ENCODE results near the gene DIAPH3.

DIAPH3 gene

DNA sequence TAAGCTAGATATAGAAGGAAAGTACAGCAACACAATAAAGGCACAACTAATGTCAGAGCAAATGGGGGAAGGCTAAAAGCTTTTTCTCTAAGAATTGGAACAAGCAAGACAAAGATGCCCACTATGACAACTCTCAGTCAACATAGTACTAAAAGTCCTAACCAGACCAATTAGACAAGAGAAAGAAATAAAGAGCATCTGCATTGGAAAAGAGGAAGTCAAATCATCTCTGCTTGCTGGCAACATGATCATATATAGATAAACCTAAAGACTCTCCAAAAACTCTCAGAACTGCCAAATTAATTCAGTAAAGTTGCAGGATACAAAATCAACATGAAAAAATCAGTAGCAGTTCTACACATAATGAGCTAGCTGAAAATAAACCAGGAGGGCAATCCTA lies 542.0 kb downstream of the DIAPH3 start:
- DNase-seq (ENCODE audit: low read depth), result no peak
- no peak overlapping the region for H3K4me3 ChIP-seq (ENCODE audit: low read depth, low read length)
- TF ChIP-seq, protein P1, sequence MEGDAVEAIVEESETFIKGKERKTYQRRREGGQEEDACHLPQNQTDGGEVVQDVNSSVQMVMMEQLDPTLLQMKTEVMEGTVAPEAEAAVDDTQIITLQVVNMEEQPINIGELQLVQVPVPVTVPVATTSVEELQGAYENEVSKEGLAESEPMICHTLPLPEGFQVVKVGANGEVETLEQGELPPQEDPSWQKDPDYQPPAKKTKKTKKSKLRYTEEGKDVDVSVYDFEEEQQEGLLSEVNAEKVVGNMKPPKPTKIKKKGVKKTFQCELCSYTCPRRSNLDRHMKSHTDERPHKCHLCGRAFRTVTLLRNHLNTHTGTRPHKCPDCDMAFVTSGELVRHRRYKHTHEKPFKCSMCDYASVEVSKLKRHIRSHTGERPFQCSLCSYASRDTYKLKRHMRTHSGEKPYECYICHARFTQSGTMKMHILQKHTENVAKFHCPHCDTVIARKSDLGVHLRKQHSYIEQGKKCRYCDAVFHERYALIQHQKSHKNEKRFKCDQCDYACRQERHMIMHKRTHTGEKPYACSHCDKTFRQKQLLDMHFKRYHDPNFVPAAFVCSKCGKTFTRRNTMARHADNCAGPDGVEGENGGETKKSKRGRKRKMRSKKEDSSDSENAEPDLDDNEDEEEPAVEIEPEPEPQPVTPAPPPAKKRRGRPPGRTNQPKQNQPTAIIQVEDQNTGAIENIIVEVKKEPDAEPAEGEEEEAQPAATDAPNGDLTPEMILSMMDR (IDR thresholded peaks at IDR 0.05; ENCODE audit: insufficient read depth, low read depth, low read length, missing control alignments), result no peak
